GM19455 (cell line): ENCODE data around the gene HPCAL4.

Source experiments
- ATAC-seq: cut with Tn5 transposase; IDR thresholded peaks from one replicate; pipeline ENCODE4 v1.9.1; 2021; ENCODE audit not compliant: unreplicated experiment

Gene HPCAL4

GRCh38 chr1:39631361-39632322 lies 59.6 kb downstream of the HPCAL4 start:
- no peak for ATAC-seq

DNA sequence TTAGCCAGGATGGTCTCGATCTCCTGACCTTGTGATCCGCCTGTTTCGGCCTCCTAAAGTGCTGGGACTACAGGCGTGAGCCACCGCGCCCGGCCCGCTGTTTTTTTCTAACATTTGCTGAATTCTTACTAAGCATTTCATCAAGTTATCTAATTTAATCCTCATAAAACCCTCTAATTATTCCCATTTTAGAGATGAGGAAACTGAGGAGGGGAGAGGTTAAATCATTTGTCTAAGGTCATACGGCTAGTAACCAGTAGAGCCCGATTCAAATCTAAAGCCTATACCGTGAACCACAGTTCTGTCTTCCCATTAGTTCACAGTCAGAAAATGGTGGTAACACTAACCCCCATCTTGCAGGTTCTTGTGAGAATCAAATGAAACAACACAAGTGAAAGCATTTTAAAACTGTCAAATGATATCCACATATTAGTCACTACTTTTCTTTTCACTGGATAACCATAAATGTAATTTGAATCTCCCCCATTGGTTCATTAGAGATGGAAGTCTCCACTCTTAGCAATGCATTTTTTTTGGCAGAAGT lies 62.4 kb downstream of the HPCAL4 start:
- ATAC-seq, result no peak
